DOHH2 (cell line): ENCODE results near the gene NUDT14.

ENCODE experiments used
- H3F3A ChIP-seq: fragments of 200-600 bp; sonication (generic), shearing (Covaris generic); 2 replicates; pipeline ENCODE4 v1.6.0; 2016; ENCODE audit warnings: antibody characterized with exemption, mild to moderate bottlenecking; ENCODE audit not compliant: control insufficient read depth, insufficient read depth
- H3K27ac ChIP-seq: fragments of 200-600 bp; sonication (generic); 2 replicates; pipeline ENCODE4 v1.5.1; 2014; ENCODE audit warnings: low read depth, mild to moderate bottlenecking, low read length, moderate library complexity
- H3K27me3 ChIP-seq: fragments of 200-600 bp; sonication (generic); 2 replicates; pipeline ENCODE4 v1.6.1; 2014; ENCODE audit warnings: mild to moderate bottlenecking, low read length, mixed read lengths; ENCODE audit not compliant: control insufficient read depth
- H3K36me3 ChIP-seq: fragments of 200-600 bp; sonication (generic); 2 replicates; pipeline ENCODE4 v1.6.1; 2014; ENCODE audit warnings: mild to moderate bottlenecking, low read length, moderate library complexity, mixed read lengths; ENCODE audit not compliant: control insufficient read depth
- H3K4me1 ChIP-seq: fragments of 200-600 bp; sonication (generic); 2 replicates; pipeline ENCODE4 v1.6.1; 2014; ENCODE audit warnings: mild to moderate bottlenecking, low read length, mixed read lengths; ENCODE audit not compliant: control insufficient read depth
- H3K4me2 ChIP-seq: fragments of 200-600 bp; sonication (generic); 2 replicates; pipeline ENCODE4 v1.6.0; 2014; ENCODE audit warnings: mild to moderate bottlenecking, low read length, moderate library complexity
- H3K4me3 ChIP-seq: fragments of 200-600 bp; sonication (generic); 2 replicates; pipeline ENCODE4 v1.5.1; 2014; ENCODE audit warnings: mild to moderate bottlenecking, low read length, mixed read lengths
- H3K79me2 ChIP-seq: fragments of 200-600 bp; sonication (generic); 2 replicates; pipeline ENCODE4 v1.6.1; 2014; ENCODE audit warnings: mild to moderate bottlenecking, low read length, mixed read lengths; ENCODE audit not compliant: control insufficient read depth
- H3K9me2 ChIP-seq: fragments of 200-600 bp; sonication (generic); replicated peaks from 2 replicates; pipeline ENCODE4 v1.6.1; 2014; ENCODE audit warnings: mild to moderate bottlenecking, low read length, mixed read lengths; ENCODE audit not compliant: control insufficient read depth
- H3K9me3 ChIP-seq: fragments of 200-600 bp; sonication (generic); 2 replicates; pipeline ENCODE4 v1.6.1; 2014; ENCODE audit warnings: antibody characterized with exemption, low read length, mixed read lengths; ENCODE audit not compliant: control insufficient read depth, insufficient read depth
- H4K20me1 ChIP-seq: fragments of 200-600 bp; sonication (generic); 2 replicates; pipeline ENCODE4 v1.6.0; 2014; ENCODE audit warnings: low read depth, mild to moderate bottlenecking, antibody characterized with exemption, low read length, moderate library complexity; ENCODE audit not compliant: control insufficient read depth, insufficient read depth
- EZH2phosphoT487 ChIP-seq: fragments of 200-600 bp; sonication (generic); IDR thresholded peaks from 2 replicates; pipeline ENCODE4 v1.6.1; 2017; ENCODE audit warnings: borderline replicate concordance, mild to moderate bottlenecking, antibody characterized with exemption, low read length, moderate library complexity, mixed read lengths
- TF ChIP-seq, protein P1 (sequence below): fragments of 200-600 bp; sonication (generic); IDR thresholded peaks from one replicate; pipeline ENCODE4 v1.5.1; 2014; ENCODE audit warnings: antibody characterized with exemption, mild to moderate bottlenecking, low read depth, low read length; ENCODE audit not compliant: poor library complexity, severe bottlenecking

Gene NUDT14

DNA sequence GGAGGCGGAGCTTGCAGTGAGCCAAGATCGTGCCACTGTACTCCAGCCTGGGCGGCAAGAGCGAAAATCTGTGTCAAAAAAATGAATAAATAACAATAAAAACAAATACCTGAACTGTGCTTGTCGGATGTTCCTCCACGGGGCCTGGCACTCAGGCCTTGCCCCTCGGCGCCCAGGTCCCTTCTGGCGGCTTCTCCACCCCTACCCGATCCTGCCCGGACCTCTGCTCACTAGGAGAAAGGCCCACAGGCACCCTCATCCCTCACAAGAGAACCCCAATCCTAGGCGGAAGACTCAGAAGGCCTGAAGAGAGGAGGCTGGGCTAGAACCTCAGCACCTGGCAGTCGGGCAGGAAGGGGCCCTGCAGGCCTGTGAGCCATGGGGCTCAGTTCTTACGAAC, 46.2 kb upstream of the NUDT14 start:
- H3K27ac ChIP-seq = no peak overlapping the region
- no peaks in the 10 kb centered on the region for H3K9me2 ChIP-seq
- H3K9me3 ChIP-seq = no peaks in the 10 kb centered on the region; the same call in 1 of the 2 replicates
- H4K20me1 ChIP-seq = no peaks in the 10 kb centered on the region
- H3K79me2 ChIP-seq = peaks cover 3% of the 10 kb centered on the region; the same call in 1 of the 2 replicates
- H3K4me1 ChIP-seq = no peaks in the 10 kb centered on the region
- peaks cover 8% of the 10 kb centered on the region for H3K36me3 ChIP-seq
- H3K4me3 ChIP-seq = no peak overlapping the region
- no peaks in the 10 kb centered on the region for H3F3A ChIP-seq
- H3K4me2 ChIP-seq = no peak overlapping the region
- no peak for TF ChIP-seq EZH2phosphoT487
- TF ChIP-seq, protein P1, sequence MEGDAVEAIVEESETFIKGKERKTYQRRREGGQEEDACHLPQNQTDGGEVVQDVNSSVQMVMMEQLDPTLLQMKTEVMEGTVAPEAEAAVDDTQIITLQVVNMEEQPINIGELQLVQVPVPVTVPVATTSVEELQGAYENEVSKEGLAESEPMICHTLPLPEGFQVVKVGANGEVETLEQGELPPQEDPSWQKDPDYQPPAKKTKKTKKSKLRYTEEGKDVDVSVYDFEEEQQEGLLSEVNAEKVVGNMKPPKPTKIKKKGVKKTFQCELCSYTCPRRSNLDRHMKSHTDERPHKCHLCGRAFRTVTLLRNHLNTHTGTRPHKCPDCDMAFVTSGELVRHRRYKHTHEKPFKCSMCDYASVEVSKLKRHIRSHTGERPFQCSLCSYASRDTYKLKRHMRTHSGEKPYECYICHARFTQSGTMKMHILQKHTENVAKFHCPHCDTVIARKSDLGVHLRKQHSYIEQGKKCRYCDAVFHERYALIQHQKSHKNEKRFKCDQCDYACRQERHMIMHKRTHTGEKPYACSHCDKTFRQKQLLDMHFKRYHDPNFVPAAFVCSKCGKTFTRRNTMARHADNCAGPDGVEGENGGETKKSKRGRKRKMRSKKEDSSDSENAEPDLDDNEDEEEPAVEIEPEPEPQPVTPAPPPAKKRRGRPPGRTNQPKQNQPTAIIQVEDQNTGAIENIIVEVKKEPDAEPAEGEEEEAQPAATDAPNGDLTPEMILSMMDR = no peak
- H3K27me3 ChIP-seq = no peaks in the 10 kb centered on the region

DNA sequence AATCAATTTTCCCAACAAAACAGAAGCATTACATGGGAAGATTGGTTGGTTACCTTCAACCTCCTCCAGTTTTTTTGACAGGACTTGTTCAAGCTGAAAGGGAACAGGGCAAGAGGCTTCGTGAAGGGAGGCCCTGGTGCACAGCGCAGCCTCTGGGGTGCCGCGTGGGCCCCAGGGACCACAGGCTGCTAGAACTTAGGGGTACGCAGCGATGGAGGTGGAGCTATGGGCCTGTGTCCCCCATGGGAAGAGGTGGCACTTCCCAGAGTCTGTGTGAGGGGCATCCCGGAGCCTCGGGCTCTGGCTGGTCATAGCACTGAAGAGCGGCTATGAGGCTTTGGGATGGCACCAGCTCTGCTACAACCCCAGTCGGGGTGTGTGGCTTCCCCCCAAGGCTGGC, 45.1 kb upstream of the NUDT14 start:
- TF ChIP-seq, protein P1 = no peak
- TF ChIP-seq EZH2phosphoT487 = no peak
- Histone ChIP-seq H3K4me1 (no peaks in the 10 kb centered on the region), H3K79me2 (no peaks in the 10 kb centered on the region), H3F3A (no peaks in the 10 kb centered on the region), H3K9me2 (no peaks in the 10 kb centered on the region), H3K36me3 (peaks cover 8% of the 10 kb centered on the region), H3K9me3 (no peaks in the 10 kb centered on the region), H3K27ac (no peak overlapping the region), H3K4me2 (no peak overlapping the region), H3K4me3 (no peak overlapping the region), H4K20me1 (no peaks in the 10 kb centered on the region), H3K27me3 (no peaks in the 10 kb centered on the region)

DNA sequence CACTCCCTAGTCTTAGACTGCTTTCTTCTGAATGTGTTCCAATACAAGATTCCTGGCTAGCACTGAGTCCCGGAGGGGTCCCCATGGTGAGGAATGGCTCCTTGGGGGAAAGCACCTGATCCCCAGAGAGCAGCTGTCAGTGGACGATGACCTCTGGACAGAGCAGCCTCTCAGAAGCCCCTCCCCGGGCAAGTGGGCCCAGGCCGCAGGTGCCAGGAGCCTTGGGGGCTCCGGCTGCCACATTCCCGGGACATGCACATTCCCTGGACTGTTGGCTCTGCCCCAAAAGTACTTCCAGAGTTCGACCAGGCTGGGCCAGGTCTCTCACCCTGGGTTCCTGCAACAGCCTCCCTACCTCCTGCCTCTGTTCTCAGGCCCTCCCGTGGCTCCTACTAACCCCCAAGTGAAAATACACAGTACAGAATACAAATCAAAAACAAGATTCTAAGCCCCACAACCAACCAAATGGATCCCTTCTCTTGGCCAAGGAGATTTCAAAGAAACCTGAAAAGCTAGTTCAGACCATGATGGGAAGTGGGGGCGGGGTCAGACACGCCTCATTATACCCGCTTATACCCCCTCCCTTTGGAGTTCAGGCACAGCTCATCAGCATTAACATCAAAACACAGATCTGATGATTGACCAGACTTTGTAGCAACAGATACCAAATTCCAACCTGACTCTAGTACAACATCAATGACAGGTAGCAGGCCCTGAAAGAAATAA, 43.9 kb upstream of the NUDT14 start:
- no peak overlapping the region for H3K4me3 ChIP-seq
- H3K36me3 ChIP-seq = peaks cover 8% of the 10 kb centered on the region
- H4K20me1 ChIP-seq = no peaks in the 10 kb centered on the region
- H3F3A ChIP-seq = no peaks in the 10 kb centered on the region
- no peak overlapping the region for H3K4me2 ChIP-seq
- H3K9me3 ChIP-seq = no peaks in the 10 kb centered on the region
- no peaks in the 10 kb centered on the region for H3K79me2 ChIP-seq
- H3K27me3 ChIP-seq = no peaks in the 10 kb centered on the region
- H3K9me2 ChIP-seq = no peaks in the 10 kb centered on the region
- no peak overlapping the region for H3K27ac ChIP-seq
- no peak for TF ChIP-seq EZH2phosphoT487
- TF ChIP-seq, protein P1 = no peak
- no peaks in the 10 kb centered on the region for H3K4me1 ChIP-seq
